Jurkat, Clone E6-1 (cell line): ENCODE measurements around the gene CDH22. TPM values are rescaled to one million over a fixed set of nuclear protein-coding genes. Genes with fewer than 3 reads are reported as not detected.

ENCODE experiments used
- DNase-seq: peaks from one replicate; pipeline ENCODE4 v3.0.0-alpha.2; 2011; ENCODE audit warnings: low read depth, low spot score
- H3K4me3 ChIP-seq: 2 replicates; pipeline ENCODE4 v1.5.1; 2011; ENCODE audit warnings: mild to moderate bottlenecking, low read length, control low read depth, moderate library complexity
- polyA plus RNA-seq: library from polyadenylated mRNA; unstranded; fragments of >200 nt; gene quantifications from one replicate; pipeline ENCODE4 v1.2.1, GENCODE V29; 2012; ENCODE audit warnings: missing spikeins; ENCODE audit not compliant: insufficient read length, insufficient read depth

Gene CDH22, protein sequence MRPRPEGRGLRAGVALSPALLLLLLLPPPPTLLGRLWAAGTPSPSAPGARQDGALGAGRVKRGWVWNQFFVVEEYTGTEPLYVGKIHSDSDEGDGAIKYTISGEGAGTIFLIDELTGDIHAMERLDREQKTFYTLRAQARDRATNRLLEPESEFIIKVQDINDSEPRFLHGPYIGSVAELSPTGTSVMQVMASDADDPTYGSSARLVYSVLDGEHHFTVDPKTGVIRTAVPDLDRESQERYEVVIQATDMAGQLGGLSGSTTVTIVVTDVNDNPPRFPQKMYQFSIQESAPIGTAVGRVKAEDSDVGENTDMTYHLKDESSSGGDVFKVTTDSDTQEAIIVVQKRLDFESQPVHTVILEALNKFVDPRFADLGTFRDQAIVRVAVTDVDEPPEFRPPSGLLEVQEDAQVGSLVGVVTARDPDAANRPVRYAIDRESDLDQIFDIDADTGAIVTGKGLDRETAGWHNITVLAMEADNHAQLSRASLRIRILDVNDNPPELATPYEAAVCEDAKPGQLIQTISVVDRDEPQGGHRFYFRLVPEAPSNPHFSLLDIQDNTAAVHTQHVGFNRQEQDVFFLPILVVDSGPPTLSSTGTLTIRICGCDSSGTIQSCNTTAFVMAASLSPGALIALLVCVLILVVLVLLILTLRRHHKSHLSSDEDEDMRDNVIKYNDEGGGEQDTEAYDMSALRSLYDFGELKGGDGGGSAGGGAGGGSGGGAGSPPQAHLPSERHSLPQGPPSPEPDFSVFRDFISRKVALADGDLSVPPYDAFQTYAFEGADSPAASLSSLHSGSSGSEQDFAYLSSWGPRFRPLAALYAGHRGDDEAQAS
- 0.96 TPM for polyA plus RNA-seq

DNA sequence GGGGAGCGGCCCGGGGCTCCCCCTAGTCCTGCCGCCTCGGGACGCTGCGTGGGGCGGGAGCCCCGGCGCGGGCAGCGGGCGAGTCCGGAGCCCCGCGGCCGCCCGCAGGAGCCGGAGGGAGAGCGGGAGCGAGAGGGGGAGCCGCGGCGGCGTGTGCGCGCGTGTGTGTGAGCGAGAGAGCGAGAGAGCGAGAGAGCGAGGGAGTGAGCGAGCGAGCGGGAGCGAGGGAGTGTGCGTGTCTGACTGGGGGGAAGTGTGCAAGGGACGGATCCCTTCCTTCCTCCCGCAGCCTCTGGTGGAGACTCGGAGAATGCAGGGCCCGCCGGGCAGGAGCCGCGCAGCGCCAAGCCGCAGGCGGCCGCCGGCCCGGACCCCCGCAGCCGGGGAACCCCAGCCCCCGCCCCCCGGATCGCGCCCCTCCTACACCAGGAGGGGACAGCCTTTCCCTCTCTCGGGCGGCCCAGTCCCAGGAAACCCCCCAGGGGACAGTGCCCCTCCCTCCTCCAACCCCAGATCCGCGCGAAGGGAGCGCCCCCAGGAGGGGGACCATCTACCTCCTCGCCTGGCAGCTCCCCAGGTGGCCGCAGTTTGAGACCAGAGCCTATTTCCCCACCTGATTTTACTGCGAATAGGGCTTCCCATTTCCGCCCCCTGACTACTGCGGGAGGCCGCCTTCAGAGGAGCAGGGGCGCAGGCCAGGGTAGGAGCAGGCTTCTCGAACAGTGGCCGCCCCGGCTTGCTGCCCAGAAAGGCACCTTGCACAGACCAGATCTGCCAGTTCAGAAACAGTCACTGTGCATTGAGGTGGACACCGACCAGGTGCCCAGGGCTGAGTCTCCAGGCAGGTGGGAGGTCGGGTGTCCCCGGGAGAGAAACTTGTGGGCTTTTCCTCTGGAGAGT lies at the start of gene CDH22:
Gene CDH22, minus strand, starts transcription at position 241 of the 900 bp plus-strand sequence. CDS start 57,204 bp downstream, outside the sequence.
- H3K4me3 ChIP-seq, result no peak within 1 kb of the TSS
- DNase-seq, result no peak

DNA sequence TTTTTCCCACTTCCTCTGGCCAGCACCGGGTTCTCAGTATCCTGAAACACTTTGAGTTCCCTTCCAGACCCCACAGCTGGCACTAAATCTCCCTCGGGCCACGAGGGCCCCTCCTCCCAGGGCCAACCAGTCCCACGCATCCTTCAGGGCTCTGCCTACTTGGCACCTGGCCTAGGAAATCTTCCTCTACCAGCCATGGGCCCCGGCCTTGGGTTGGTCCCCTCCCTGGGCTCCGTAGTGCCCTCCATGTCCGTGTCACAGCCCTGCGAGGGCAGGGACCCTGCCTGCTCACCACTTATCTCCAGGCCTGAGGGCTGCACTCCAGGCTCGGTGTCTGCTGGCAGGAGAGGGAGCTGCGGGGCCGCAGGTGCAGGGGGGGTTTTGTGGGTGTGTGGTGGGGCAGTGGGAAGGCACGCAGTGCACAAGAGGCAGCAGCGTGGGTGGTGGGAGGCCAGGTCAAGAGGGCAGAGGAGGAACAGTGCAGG lies 48.8 kb upstream of the CDH22 start:
- H3K4me3 ChIP-seq, result no peak overlapping the region
- no peak for DNase-seq

DNA sequence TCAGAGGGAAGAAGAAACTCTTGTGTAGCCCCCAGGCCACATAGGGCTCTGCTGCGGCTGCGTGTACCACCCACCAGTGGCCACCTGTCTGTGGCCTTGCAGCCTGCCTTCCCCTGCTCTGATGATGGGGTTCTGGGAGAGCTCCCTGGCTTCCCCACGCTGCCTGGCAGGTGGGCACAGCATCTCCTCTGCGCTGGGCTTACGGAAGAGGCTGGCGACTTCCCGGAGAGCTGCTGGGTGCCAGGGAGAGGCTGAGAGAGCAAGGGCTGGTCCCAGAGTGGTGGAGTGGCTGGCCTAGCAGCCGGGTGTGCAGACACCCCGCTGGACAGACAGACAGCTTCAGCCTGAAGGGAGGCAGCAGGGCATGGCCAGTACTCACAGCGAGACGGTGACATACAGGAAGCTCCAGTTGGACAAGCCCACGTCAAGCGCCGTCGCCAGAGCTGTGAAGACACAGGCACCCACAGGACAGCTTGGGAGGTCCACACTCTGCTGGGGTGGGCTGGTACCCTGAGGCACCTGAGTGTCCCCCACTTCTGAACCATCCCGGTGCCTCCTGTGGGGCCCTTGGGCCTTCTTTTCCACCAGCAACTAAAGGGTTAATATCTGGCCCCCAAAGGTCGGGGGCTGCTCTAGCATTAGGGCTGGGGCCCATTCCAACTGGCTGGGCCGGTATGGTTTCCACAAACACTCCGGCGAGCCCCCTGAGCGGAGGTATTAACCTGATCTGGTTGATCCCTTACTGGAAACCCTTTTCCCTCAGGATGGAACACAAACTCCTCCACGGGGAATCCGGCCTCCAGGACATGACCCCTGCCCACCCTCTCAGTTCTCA lies 48.1 kb upstream of the CDH22 start:
- H3K4me3 ChIP-seq, result no peak overlapping the region
- no peak for DNase-seq

DNA sequence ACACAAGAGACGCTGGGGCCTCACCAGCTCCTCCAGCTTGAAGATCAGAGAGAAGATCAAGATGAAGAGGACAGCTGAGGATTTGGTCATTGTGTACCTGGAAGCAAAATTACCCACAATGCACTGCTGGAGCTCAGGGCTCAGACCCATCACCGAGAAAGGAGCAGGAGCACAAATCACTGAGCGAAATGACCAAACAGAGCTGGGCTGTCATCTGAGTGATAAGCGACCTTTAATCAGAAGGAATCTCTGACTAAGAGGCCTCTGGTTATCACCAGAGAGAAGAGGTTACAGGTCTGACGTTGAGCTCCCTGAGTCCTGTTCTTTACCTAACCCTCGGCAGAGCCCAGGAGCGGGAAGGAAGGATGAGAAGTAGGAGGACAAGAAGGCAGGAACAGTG lies 47.5 kb upstream of the CDH22 start:
- H3K4me3 ChIP-seq, result no peak overlapping the region
- DNase-seq, result no peak

DNA sequence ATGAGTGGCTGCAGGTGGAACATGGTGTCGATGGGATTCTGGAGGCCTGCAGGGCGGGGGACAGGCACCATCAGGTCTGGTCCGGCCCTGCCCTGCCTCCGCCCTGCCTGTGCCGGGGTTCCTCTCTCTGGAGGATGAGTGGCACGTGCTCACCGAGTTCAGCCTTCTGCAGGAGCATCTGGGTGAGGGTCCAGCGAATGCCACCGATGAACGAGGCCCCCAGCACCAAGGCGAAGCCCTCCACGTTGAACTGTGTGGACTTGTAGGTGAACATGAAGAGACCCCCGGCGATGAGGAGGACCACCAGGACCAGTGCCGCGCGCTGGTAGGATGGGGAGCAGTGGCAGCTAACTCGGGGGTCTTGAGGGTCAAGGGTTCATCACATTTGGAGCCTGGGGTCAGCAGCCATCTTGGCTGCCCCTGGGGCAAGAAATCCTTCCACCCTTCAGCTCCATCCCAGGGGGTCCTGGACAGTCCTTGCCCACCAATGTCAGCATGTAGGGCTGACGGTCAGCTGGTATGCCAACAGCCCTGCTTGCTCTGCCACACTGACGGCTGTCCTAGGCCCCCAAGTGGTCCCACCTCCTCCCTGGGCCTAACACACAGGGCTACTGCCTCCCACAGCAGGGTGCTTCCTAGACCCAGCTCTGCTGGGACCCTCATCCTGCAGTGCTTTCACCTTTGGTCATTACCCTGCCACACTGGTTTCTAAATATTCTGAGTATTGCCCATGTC lies 46.8 kb upstream of the CDH22 start:
- DNase-seq, result no peak
- H3K4me3 ChIP-seq, result no peak overlapping the region

DNA sequence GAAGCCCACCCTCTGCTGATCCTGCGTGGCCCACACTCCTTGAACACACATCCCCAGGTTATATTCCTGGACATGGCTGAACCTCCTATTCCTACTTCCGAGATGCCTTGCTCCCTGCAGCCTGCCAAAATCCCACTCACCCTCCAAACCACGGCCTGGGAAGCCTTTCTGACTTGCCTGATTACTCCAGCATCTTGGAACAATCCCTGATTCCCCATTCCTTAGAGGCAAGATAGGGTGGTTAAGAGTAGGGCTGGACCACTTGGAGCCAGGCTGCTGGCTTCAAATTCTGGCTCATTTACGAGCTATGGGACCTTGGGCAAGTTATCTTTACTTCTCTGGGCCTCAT lies 45.9 kb upstream of the CDH22 start:
- DNase-seq, result no peak
- no peak overlapping the region for H3K4me3 ChIP-seq

DNA sequence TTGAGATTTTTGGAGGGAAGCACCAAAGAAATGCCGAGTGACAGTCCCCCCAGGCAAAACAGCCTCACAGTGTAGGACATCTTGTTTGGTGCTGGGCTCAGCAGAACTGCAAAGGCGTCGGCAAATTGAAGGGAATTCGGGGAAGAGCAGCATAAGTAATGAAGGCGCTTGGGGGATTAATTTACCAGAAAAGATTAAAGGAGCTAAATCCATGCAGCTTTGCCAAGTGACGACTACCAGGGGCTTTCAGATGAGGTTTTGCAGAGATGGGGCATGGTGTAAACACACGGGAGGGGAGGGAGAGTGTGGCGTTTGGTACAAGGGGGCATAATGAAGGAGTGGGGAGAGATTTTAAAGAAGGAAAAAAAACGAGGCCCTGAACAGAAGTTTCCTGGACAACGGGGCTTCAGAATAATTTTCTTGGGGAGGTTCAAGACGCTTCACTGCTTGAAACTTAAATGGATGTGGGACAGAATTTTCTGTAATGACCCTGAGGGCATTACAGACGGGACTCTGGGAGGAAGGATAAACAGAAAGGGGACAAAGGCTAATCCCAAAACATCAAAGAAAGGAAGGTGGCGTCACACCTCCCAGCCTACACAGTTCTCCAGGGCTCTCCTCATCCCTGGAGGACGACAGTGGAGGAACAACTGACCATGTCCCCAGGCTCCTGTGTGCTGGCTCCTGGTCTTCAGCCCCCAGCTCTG lies 45.4 kb upstream of the CDH22 start:
- no peak overlapping the region for H3K4me3 ChIP-seq
- DNase-seq, result no peak

DNA sequence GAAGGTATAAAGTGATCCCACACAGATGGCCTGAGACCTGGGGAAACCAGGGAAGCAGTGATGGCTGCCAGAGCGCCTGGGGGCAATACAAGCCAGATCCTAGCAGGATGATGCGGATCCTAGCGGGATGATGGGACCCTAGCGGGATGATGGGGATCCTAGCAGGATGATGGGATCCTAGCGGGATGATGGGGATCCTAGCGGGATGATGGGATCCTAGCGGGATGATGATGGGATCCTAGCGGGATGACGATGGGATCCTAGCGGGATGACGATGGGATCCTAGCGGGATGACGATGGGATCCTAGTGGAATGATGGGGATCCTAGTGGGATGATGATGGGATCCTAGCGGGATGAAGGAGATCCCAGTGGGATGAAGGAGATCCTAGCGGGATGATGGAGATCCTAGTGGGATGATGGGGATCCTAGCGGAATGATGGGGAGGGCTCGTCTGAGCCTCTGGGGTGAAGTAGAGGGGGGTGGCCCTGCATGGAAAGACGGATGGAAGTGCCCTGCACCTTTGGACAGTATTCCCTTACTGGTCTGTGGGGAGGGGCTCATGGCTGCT lies 44.2 kb upstream of the CDH22 start:
- DNase-seq, result no peak
- H3K4me3 ChIP-seq, result no peak overlapping the region

DNA sequence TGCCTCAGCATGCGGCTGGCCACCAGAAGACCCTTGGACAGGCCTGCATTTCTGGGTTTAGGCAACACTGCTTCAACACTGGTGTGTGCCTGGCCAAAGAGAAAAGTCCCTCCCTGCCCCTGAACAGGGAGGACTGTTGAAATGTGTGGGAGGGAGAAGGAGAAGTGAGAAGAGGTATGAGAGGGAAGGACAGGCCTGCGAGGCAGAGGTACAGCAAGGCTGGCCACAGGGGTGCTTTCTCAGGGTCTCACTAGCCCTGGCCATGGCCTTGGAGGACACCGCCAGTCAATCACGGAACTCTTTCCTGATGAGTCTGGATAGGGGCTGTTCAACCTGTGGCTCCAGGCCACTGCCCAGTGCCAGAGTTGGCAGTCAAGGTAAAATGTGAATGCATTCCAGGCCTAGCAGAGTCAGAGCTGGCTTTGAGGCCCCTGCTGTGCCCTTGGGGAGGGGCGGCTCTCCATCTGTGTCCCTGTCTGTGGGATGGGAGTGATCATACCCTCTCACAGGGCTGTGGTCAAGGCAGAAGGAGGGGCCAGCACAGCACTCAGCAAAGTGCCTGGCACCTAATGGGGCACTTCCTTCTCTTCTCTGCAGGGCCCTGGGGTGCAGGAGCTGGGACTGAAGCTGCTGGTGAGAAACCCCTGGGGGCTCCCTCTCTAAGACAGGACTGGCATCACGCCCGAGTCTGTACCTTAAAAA lies 43.2 kb upstream of the CDH22 start:
- H3K4me3 ChIP-seq, result no peak overlapping the region
- DNase-seq, result no peak

DNA sequence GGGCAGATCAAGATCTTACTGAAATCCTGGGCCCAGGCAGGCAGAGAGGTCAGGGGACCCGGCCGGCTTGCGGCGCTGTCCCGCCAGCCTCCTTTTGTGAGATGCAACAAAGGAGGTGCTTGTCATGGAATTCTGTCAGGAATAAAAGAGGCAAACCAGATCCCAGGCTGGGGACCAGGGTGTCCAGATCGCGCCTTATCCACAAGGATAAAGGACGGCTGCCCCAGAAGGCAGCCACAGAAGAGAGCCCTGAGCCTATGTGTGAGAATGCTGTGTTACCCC lies 42.6 kb upstream of the CDH22 start:
- DNase-seq, result no peak
- no peak overlapping the region for H3K4me3 ChIP-seq

DNA sequence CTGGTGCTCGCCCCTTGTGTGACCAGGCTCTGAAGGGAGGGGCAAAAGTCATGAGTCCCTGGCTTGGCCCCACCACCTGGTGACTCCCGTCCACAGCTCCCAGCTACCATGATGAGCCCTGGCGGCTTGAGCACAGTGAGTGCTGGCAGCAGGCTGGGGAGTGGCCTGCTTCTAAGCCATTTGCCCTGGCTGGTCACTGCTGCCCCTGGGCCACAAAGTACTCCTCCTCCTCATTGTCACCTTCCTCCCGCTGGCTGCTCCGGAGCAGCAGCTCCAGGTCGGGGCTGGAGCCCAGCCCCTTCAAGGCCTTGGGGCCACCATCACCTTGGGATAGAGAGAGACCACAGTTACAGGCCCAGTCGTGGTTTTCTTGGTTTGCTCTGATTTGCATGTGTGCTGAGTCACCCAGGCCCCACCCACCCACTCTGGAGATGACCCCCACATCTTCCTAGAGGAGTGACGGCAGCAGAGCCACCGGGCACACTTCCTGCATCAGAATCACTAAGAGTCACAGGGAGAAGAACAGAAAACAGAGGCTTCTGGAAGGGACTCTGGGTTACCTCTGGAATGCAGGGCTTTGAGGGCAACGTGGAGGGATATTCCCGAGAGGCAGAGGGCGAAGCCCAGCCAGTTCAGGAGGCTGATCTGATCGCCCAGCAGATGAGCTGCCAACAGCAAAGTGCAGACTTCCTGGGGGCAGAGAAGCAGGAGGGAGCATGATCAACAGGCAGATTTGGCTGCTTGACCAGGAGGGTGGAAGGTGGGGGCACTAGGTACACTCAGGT lies 42.1 kb upstream of the CDH22 start:
- H3K4me3 ChIP-seq, result no peak overlapping the region
- no peak for DNase-seq

DNA sequence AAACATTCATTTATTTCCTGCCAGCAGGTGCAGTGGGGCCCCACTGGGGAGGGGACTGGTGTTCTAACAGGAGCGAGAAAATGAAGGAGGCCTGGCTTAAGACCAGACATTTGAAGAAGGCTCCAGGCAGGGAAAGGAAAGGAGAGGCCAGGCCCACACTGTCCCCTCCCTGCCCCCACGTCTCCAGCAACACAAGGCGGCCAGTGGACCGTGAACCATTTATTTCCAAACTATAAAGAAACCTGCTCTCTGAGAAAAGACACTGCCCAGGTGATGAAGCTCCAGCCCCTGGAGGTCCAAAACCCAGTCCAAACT lies 41.4 kb upstream of the CDH22 start:
- no peak overlapping the region for H3K4me3 ChIP-seq
- DNase-seq, result no peak

DNA sequence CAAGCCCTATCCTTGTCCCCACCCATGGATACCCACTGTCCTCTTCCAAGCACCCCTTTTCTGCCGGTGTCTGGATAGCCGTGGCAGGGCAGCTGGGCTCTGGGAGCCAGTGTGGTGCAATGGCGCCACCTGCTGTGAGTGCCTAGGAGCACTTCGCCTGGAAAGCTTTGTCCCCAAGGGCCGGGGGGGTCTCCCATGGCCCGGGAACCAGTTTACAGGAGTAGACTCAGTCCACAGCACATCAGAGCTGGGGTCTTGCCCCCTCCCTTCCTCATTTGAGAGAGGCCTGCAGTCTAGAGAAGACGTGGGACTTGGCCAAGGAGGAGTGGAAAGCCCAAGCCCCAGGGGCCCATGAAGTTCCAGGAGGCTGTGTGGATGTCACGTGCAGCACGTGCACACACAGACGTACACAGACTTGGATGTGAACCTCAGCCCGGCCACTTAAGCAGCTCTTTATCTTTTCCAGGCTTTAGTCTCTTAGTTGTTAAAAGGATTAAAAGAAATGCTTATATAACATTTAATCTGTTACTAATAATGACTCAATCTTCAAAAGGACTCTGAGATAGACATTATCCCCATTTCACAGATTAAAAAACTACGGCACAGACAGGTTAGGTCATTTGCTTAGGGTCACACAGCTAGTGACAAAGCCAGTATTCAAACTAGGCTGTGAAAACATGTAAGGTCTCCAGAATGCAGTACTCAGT lies 40.9 kb upstream of the CDH22 start:
- no peak for DNase-seq
- H3K4me3 ChIP-seq, result no peak overlapping the region

DNA sequence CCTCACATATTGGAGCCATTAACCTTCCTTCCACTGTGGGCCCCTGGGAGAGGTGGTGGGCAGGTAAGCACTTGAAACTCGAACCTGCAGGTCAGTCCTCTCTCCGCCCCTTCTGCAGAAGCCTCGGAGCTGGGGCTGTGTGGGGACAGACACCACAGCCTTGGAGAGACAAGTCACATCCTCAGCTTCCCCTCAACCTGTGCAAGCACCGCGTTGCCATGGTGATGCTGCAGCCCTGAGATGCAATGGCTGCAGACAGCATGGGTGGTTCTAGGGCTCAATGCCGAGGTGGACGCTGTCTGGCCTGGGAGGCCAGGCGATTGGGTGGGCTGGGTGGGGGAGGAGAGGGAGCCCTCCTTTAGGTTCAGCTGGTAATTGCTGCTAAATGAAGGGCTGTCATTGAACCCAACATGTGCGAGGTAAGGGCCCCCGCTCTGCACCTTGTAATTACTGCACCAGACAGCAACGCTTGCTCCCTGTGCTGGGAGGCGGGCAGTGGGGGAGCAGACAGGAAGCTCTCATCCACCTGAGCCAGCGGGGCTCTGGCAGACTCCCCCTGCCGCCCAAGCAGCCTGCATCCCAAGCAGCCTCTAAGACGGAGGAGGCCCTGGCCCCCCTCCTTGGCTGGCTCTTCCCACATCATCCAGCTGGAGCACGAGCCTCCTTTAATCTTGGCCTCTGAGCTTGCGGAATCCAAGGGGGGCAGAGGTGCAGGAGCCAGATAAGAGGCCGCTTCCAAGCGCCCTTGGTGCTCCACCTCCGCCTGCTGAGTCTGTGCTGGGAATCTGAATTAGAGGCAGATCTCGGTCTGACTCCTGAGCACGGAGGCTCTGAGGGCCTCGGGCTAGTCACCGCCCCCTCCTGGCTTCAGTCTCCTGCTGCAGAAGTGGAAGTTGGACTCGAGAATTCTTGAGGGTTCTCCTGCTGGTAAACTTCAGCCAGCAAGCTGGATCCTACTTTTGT lies 39.8 kb upstream of the CDH22 start:
- H3K4me3 ChIP-seq, result no peak overlapping the region

More for the DNA sequence above, 39.8 kb upstream of the CDH22 start:
- DNase-seq, result no peak
